ENCODE data around the gene UNC5B. TPM values are rescaled to one million over a fixed set of nuclear protein-coding genes. Genes with fewer than 3 reads are reported as not detected.

Gene UNC5B
- polyA plus RNA-seq, 3 donors, result 0.04 to 0.72 TPM; not detected in 1

GRCh38 chr10:71241830-71242621 is 29.7 kb downstream of the UNC5B start:
- Mint-ChIP-seq H3K27ac (peak overlapping the region in 1 of 7 donors; percentile 28), H3K36me3 (no peaks in the 10 kb centered on the region), H3K27me3 (ENCODE audit: low read depth in 3 of 3) (peaks cover 3 to 7% (median 7%) of the 10 kb centered on the region in 3 donors), H3K4me3 (no peak overlapping the region), H3K4me1 (peaks cover 31% of the 10 kb centered on the region), H3K9me3 (no peaks in the 10 kb centered on the region)
- DNase-seq, result no peak
- peaks cover 20 to 33% of the 10 kb centered on the region in 2 donors for H3K4me1 ChIP-seq (ENCODE audit: control insufficient read depth in 1 of 2, insufficient read depth in 2 of 2, low read length in 2 of 2)
- no peak overlapping the region for H2AFZ ChIP-seq (ENCODE audit: insufficient read depth, low read depth, low read length, poor library complexity, severe bottlenecking)
- H3K4me2 ChIP-seq (replicated peaks; ENCODE audit: extremely low read depth, low read length, poor library complexity, severe bottlenecking), result no peak overlapping the region
- no peaks in the 10 kb centered on the region for H3K36me3 ChIP-seq (replicated peaks in 1 of 2; ENCODE audit: control insufficient read depth in 1 of 2, insufficient read depth in 2 of 2, low read length in 2 of 2)
- no peak overlapping the region for H3K9ac ChIP-seq (ENCODE audit: insufficient read depth, low read length, poor library complexity, severe bottlenecking)
- H3K4me3 ChIP-seq (replicated peaks in 1 of 3; ENCODE audit: low read depth in 2 of 3, low read length in 3 of 3), result no peak overlapping the region
- H3K27ac ChIP-seq (ENCODE audit: low read depth in 1 of 2, low read length in 2 of 2), result no peak overlapping the region
- TF ChIP-seq CTCF (IDR thresholded peaks at IDR 0.05), result no peak
- H3K79me2 ChIP-seq (ENCODE audit: insufficient read depth, low read length), result no peaks in the 10 kb centered on the region
- intact Hi-C loops (cut with micrococcal nuclease), result no loop called here
- H3K9me3 ChIP-seq (replicated peaks in 1 of 2; ENCODE audit: control insufficient read depth in 1 of 2, insufficient read depth in 1 of 2, low read length in 2 of 2), result no peaks in the 10 kb centered on the region
- WGBS (ENCODE audit: insufficient coverage), result 17% methylated on average over 11 of the region's 12 CpGs
- no peaks in the 10 kb centered on the region for H4K20me1 ChIP-seq (ENCODE audit: insufficient read depth, low read length)
- H3K27me3 ChIP-seq (ENCODE audit: control insufficient read depth in 2 of 2, insufficient read depth in 2 of 2, low read length in 2 of 2), result peaks cover 0 to 3% of the 10 kb centered on the region in 2 donors

- Mint-ChIP-seq H3K27me3 (ENCODE audit: low read depth in 3 of 3) (peaks cover 3 to 7% (median 7%) of the 10 kb centered on the region in 3 donors), H3K4me3 (no peak overlapping the region), H3K9me3 (no peaks in the 10 kb centered on the region), H3K4me1 (peaks cover 31% of the 10 kb centered on the region), H3K27ac (no peak overlapping the region), H3K36me3 (no peaks in the 10 kb centered on the region)
- Histone ChIP-seq H3K4me3 (replicated peaks in 1 of 3; ENCODE audit: low read depth in 2 of 3, low read length in 3 of 3) (no peak overlapping the region), H3K9me3 (replicated peaks in 1 of 2; ENCODE audit: control insufficient read depth in 1 of 2, insufficient read depth in 1 of 2, low read length in 2 of 2) (no peaks in the 10 kb centered on the region), H3K79me2 (ENCODE audit: insufficient read depth, low read length) (no peaks in the 10 kb centered on the region), H3K4me2 (replicated peaks; ENCODE audit: extremely low read depth, low read length, poor library complexity, severe bottlenecking) (no peak overlapping the region), H3K27me3 (ENCODE audit: control insufficient read depth in 2 of 2, insufficient read depth in 2 of 2, low read length in 2 of 2) (peaks cover 0 to 3% of the 10 kb centered on the region in 2 donors), H2AFZ (ENCODE audit: insufficient read depth, low read depth, low read length, poor library complexity, severe bottlenecking) (no peak overlapping the region), H4K20me1 (ENCODE audit: insufficient read depth, low read length) (no peaks in the 10 kb centered on the region), H3K36me3 (replicated peaks in 1 of 2; ENCODE audit: control insufficient read depth in 1 of 2, insufficient read depth in 2 of 2, low read length in 2 of 2) (no peaks in the 10 kb centered on the region), H3K9ac (ENCODE audit: insufficient read depth, low read length, poor library complexity, severe bottlenecking) (no peak overlapping the region), H3K4me1 (ENCODE audit: control insufficient read depth in 1 of 2, insufficient read depth in 2 of 2, low read length in 2 of 2) (peaks cover 20 to 34% of the 10 kb centered on the region in 2 donors), H3K27ac (ENCODE audit: low read depth in 1 of 2, low read length in 2 of 2) (no peak overlapping the region)
- no peak for DNase-seq
- no peak for TF ChIP-seq CTCF (IDR thresholded peaks at IDR 0.05)
- WGBS (ENCODE audit: insufficient coverage), result 87% methylated on average over 8 of the region's 13 CpGs
- intact Hi-C loops (cut with micrococcal nuclease), result no loop called here
Observed at GRCh38 chr10:71242622-71243009, 30.2 kb downstream of the UNC5B start.

All from CD14-positive monocyte (primary cell).